NT2/D1 (cell line): ENCODE data around the gene ODC1.

ENCODE experiments used
- SUZ12 ChIP-seq: IDR thresholded peaks from 2 replicates; pipeline ENCODE4 v1.6.1; 2011; ENCODE audit not compliant: insufficient read length, insufficient read depth; ENCODE audit errors: extremely low read depth
- ZNF274 ChIP-seq: IDR thresholded peaks from 2 replicates; pipeline ENCODE4 v1.6.1; 2011; ENCODE audit warnings: mild to moderate bottlenecking, low read depth, low read length

DNA sequence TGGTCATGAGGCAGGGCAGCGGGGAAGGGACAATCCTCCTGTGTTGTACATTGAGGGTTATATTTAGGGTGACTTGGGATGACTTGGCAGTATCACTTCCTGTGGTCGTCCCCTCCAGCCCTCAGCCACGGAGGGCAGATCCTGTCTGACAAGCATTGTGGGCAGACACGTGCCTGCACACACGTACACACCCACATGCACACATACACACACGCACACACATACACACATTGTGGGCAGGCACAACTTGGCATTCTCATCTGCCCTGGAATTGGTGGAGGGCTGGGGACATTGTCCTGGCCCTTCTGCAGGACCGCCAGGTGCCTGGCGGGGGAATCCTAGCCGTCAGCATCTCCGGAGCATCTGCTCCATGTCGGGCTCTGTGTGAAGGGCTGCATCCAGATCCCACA lies 47.6 kb downstream of the ODC1 start:
- no peak for TF ChIP-seq SUZ12
- no peak for TF ChIP-seq ZNF274
